K562 (cell line): ENCODE measurements around the gene CTSZ. TPM values are rescaled to one million over a fixed set of nuclear protein-coding genes. Genes with fewer than 3 reads are reported as not detected.

Experiments
- CREB1 ChIP-seq, 2 experiments: sonication (generic) in 1 of 2; formaldehyde crosslinking in 1 of 2; IDR thresholded peaks; 2 replicates each; pipeline versions ENCODE4 v1.6.1 to v1.8.0; 2012 to 2022; ENCODE audit warnings: inconsistent platforms in 1 of 2, mild to moderate bottlenecking in 1 of 2, missing genetic modification reagents in 1 of 2, moderate library complexity in 1 of 2
- FIP1L1 ChIP-seq: fragments of 200-400 bp; formaldehyde crosslinking; IDR thresholded peaks from 2 replicates; pipeline ENCODE4 v1.6.1; 2018; ENCODE audit warnings: mild to moderate bottlenecking, low read depth, low read length; ENCODE audit not compliant: poor library complexity, severe bottlenecking
- HMBOX1 ChIP-seq: sonication (generic); IDR thresholded peaks from 2 replicates; pipeline ENCODE4 v1.6.1; 2016
- KHSRP ChIP-seq: fragments of 450-650 bp; IDR thresholded peaks from 2 replicates; pipeline ENCODE4 v1.6.1; 2017
- MIER1 ChIP-seq: fragments of 450-650 bp; IDR thresholded peaks from 2 replicates; pipeline ENCODE4 v1.6.1; 2016; ENCODE audit warnings: antibody characterized with exemption, mild to moderate bottlenecking, low read depth
- MYBL2 ChIP-seq, 2 experiments: fragments of 450-650 bp in 1 of 2; sonication (generic) in 1 of 2; formaldehyde crosslinking in 1 of 2; IDR thresholded peaks; 2 replicates each; pipeline versions ENCODE4 v1.6.1 to v1.8.1; 2017 to 2022; ENCODE audit warnings: borderline replicate concordance in 1 of 2, inconsistent platforms in 1 of 2, low read depth in 1 of 2, mild to moderate bottlenecking in 1 of 2, missing genetic modification reagents in 1 of 2, moderate library complexity in 1 of 2
- NCOA4 ChIP-seq: fragments of 450-650 bp; IDR thresholded peaks from 2 replicates; pipeline ENCODE4 v1.6.1; 2018; ENCODE audit warnings: mild to moderate bottlenecking; ENCODE audit not compliant: partially characterized antibody
- NFIC ChIP-seq: fragments of 450-650 bp; IDR thresholded peaks from 2 replicates; pipeline ENCODE4 v1.6.1; 2017; ENCODE audit warnings: mild to moderate bottlenecking, inconsistent platforms
- RBBP5 ChIP-seq: fragments of 200-600 bp; sonication (generic); IDR thresholded peaks from 2 replicates; pipeline ENCODE4 v1.6.1; 2012; ENCODE audit warnings: borderline replicate concordance, mild to moderate bottlenecking, low read length, control low read depth, inconsistent platforms; ENCODE audit not compliant: insufficient read depth, poor library complexity, severe bottlenecking
- RBM39 ChIP-seq: fragments of 200-400 bp; formaldehyde crosslinking; optimal IDR thresholded peaks from 2 replicates; pipeline ENCODE3; 2018; ENCODE audit warnings: low read depth, low read length
- SMAD1 ChIP-seq: fragments of 150-350 bp; IDR thresholded peaks from 2 replicates; pipeline ENCODE4 v1.6.1; 2014; ENCODE audit warnings: low read length, low read depth; ENCODE audit not compliant: partially characterized antibody
- TSHZ1 ChIP-seq: fragments of 250-450 bp; sonication (Bioruptor Pico); IDR thresholded peaks from 2 replicates; pipeline ENCODE4 v1.4.0; 2020; ENCODE audit warnings: mild to moderate bottlenecking, moderate library complexity
- XRCC4 ChIP-seq: IDR thresholded peaks from one replicate; pipeline ENCODE4 v1.6.1; 2011; ENCODE audit not compliant: insufficient read depth, insufficient read length; ENCODE audit errors: extremely low read depth
- ZFP30 ChIP-seq: fragments of 250-450 bp; sonication (Bioruptor Pico); IDR thresholded peaks from 2 replicates; pipeline ENCODE4 v1.8.0; 2022; ENCODE audit warnings: moderate library complexity, mild to moderate bottlenecking, inconsistent platforms, borderline replicate concordance
- ZNF146 ChIP-seq: IDR thresholded peaks from one replicate; pipeline ENCODE4 v1.6.1; 2018; ENCODE audit warnings: missing compliant biosample characterization; ENCODE audit not compliant: unreplicated experiment
- ZNF212 ChIP-seq: fragments of 450-650 bp; formaldehyde crosslinking; IDR thresholded peaks from 2 replicates; pipeline ENCODE4 v1.4.0; 2020; ENCODE audit warnings: mild to moderate bottlenecking
- ZNF217 ChIP-seq: sonication (generic); formaldehyde crosslinking; IDR thresholded peaks from 2 replicates; pipeline ENCODE4 v1.8.0; 2022; ENCODE audit warnings: mild to moderate bottlenecking, missing genetic modification reagents
- ZNF282 ChIP-seq: sonication (generic); formaldehyde crosslinking; IDR thresholded peaks from 2 replicates; pipeline ENCODE4 v1.8.1; 2023; ENCODE audit warnings: missing genetic modification reagents
- ZNF583 ChIP-seq: fragments of 250-450 bp; sonication (Bioruptor Pico); IDR thresholded peaks from 2 replicates; pipeline ENCODE4 v1.4.0; 2020
- polyA plus RNA-seq, 8 experiments: library from polyadenylated mRNA; depleted of rRNA in 4 of 8; stranded (reverse) in 5 of 8; unstranded in 3 of 8; fragments of >200 nt; fragmentation: Nextera tagmentation in 2 of 8; fragmentation: Illumina TruSeq in 1 of 8; extraction: Ambion mirVana in 2 of 8; extraction: Trizol in 1 of 8; gene quantifications; 2 replicates each; pipeline versions ENCODE4 v1.2.1 to v1.2.3, GENCODE V29; 2011 to 2014; ENCODE audit warnings: inconsistent platforms in 1 of 8, missing spikeins in 1 of 8
- total RNA-seq, 7 experiments: library from RNA; depleted of rRNA in 6 of 7; stranded (reverse); fragments of >200 nt in 6 of 7; fragmentation: Illumina TruSeq in 2 of 7; extraction: Trizol in 2 of 7; gene quantifications; 2 replicates each; pipeline versions ENCODE4 v1.2.1 to v1.2.3, GENCODE V29; 2011 to 2021; ENCODE audit warnings: low replicate concordance in 1 of 7

The CTSZ gene
- total and polyA plus RNA-seq, 9 of the 15 experiments (the other 6 are each of a cell fraction or from before 2014, with no cell fraction given), result 1.6 to 143 (median 82.8) TPM

- TF ChIP-seq MYBL2 (IDR thresholded peaks at IDR 0.05; ENCODE audit: low read depth), result no peak
- no peak for TF ChIP-seq MYBL2 (CRISPR knock-in tag; IDR thresholded peaks at IDR 0.05; ENCODE audit: borderline replicate concordance)
- no peak for TF ChIP-seq CREB1 (IDR thresholded peaks at IDR 0.05)
- 0 out of 2 replicates have a peak, but pooled peaks have one; percentile 13 for TF ChIP-seq CREB1 (CRISPR knock-in tag; IDR thresholded peaks at IDR 0.05)
- no peak for TF ChIP-seq SMAD1
- TF ChIP-seq ZNF212 (CRISPR knock-in tag), result no peak
- peak; percentile 22; the same call in 1 of the 2 replicates for TF ChIP-seq NFIC
- no peak for TF ChIP-seq ZNF282
- TF ChIP-seq ZNF583 (CRISPR knock-in tag), result no peak
- no peak for TF ChIP-seq ZFP30 (CRISPR knock-in tag)
- no peak for TF ChIP-seq HMBOX1
- no peak for TF ChIP-seq ZNF146
- no peak for TF ChIP-seq KHSRP
- no peak for TF ChIP-seq FIP1L1
- no peak for TF ChIP-seq NCOA4
- no peak for TF ChIP-seq RBM39
- TF ChIP-seq XRCC4, result no peak
- no peak for TF ChIP-seq ZNF217 (CRISPR knock-in tag)
- no peak for TF ChIP-seq MIER1
- TF ChIP-seq TSHZ1 (CRISPR knock-in tag), result no peak
- TF ChIP-seq RBBP5, result no peak
These were observed 4.2 kb upstream of the CTSZ start (continued) for GRCh38 chr20:59010995-59011873.
